Astrocyte (in vitro differentiated cells and primary cell): Measurements from ENCODE around the gene NKAIN2.

Experiments used
- CTCF ChIP-seq: IDR thresholded peaks from 2 replicates; pipeline ENCODE4 v1.5.1; 2011; ENCODE audit warnings: low read depth, mild to moderate bottlenecking, inconsistent platforms, low read length, moderate library complexity; ENCODE audit not compliant: insufficient read depth
- EZH2 ChIP-seq: IDR thresholded peaks from 2 replicates; pipeline ENCODE4 v1.6.1; 2012; ENCODE audit warnings: mild to moderate bottlenecking, low read length, inconsistent platforms; ENCODE audit not compliant: insufficient read depth

- TF ChIP-seq CTCF (no peak), EZH2 (no peak)
These were observed 530.7 kb downstream of the NKAIN2 start for GRCh38 chr6:124334359-124334758.
